GM12878 (cell line): ENCODE measurements around the gene GAD2. TPM values are rescaled to one million over a fixed set of nuclear protein-coding genes. Genes with fewer than 3 reads are reported as not detected.

Experiments used
- ATAC-seq: fragments of 200-7000 bp; cut with Tn5 transposase; 3 replicates; pipeline ENCODE4 v1.9.1; 2020; ENCODE audit warnings: mild to moderate bottlenecking, moderate library complexity
- BruUV-seq: library from RNA; stranded (reverse); fragments of 400-500 nt; replicated peaks from 2 replicates; lab custom pipeline; 2021; lab: Mats Ljungman, UMichigan
- CTCF ChIA-PET: fragments of 300-600 bp; sonication (Branson Sonifier 250); formaldehyde crosslinking; extraction: SDS; loops from one replicate; lab custom pipeline; 2021; ENCODE audit warnings: inconsistent platforms; lab: Yijun Ruan, JAX
- POLR2A ChIA-PET: fragments of 350-600 bp; formaldehyde crosslinking; extraction: SDS; loops from one replicate; lab custom pipeline; 2021; ENCODE audit warnings: inconsistent platforms; lab: Charles Lee
- RAD21 ChIA-PET: fragments of 300-600 bp; sonication (Branson Sonifier 250); formaldehyde crosslinking; loops from one replicate; lab custom pipeline; 2023; ENCODE audit warnings: antibody characterized with exemption; ENCODE audit not compliant: unreplicated experiment; lab: Charles Lee
- SMC1A ChIA-PET: fragments of 300-600 bp; sonication (Branson Sonifier 250); formaldehyde crosslinking; loops from one replicate; lab custom pipeline; 2023; ENCODE audit not compliant: unreplicated experiment, uncharacterized antibody; lab: Charles Lee
- DNase-seq: peaks from one replicate; pipeline ENCODE4 v3.0.0-alpha.2; 2011; ENCODE audit warnings: low read depth, low spot score
- FAIRE-seq: peaks from 3 replicates; lab custom pipeline; 2011; peaks lifted over from hg19 to GRCh38; lab: Jason Lieb, UNC
- H2AFZ ChIP-seq: 2 replicates; pipeline ENCODE4 v1.6.0; 2011; ENCODE audit warnings: low read depth, low read length, control low read depth; ENCODE audit not compliant: control insufficient read depth
- H3K27ac ChIP-seq: 2 replicates; pipeline ENCODE4 v1.5.1; 2011; ENCODE audit warnings: control low read depth; ENCODE audit not compliant: control insufficient read depth, insufficient read depth
- H3K27me3 ChIP-seq, 2 experiments: replicated peaks in 1 of 2; 2 replicates each; pipeline versions ENCODE4 v1.6.0 to v1.6.1; 2011; ENCODE audit warnings: low read length in 1 of 2; ENCODE audit not compliant: control insufficient read depth in 2 of 2, insufficient read depth in 2 of 2
- H3K36me3 ChIP-seq, 2 experiments: 2 replicates each; pipeline ENCODE4 v1.5.1; 2011; ENCODE audit warnings: low read length in 1 of 2; ENCODE audit not compliant: control insufficient read depth in 2 of 2, insufficient read depth in 2 of 2
- H3K4me1 ChIP-seq: 2 replicates; pipeline ENCODE4 v1.6.1; 2011; ENCODE audit warnings: mild to moderate bottlenecking, low read length, moderate library complexity, mixed read lengths; ENCODE audit not compliant: control insufficient read depth, insufficient read depth
- H3K4me2 ChIP-seq: 2 replicates; pipeline ENCODE4 v1.6.0; 2011; ENCODE audit warnings: control low read depth; ENCODE audit not compliant: control insufficient read depth, insufficient read depth
- H3K4me3 ChIP-seq: fragments of 200-600 bp; sonication (generic); 2 replicates; pipeline ENCODE4 v1.5.1; 2016
- H3K79me2 ChIP-seq: 2 replicates; pipeline ENCODE4 v1.6.0; 2011; ENCODE audit warnings: low read length; ENCODE audit not compliant: control insufficient read depth, insufficient read depth
- H3K9ac ChIP-seq: 2 replicates; pipeline ENCODE4 v1.8.0; 2011; ENCODE audit warnings: low read length, control low read depth, mixed read lengths; ENCODE audit not compliant: control insufficient read depth, insufficient read depth
- H3K9me3 ChIP-seq: replicated peaks from 3 replicates; pipeline ENCODE4 v1.5.1; 2011; ENCODE audit warnings: mild to moderate bottlenecking, low read length; ENCODE audit not compliant: control insufficient read depth, insufficient read depth
- H4K20me1 ChIP-seq: 2 replicates; pipeline ENCODE4 v1.6.0; 2011; ENCODE audit not compliant: control insufficient read depth, insufficient read depth
- BMI1 ChIP-seq: fragments of 450-650 bp; IDR thresholded peaks from 2 replicates; pipeline ENCODE4 v1.6.1; 2016; ENCODE audit warnings: mild to moderate bottlenecking, moderate library complexity, borderline replicate concordance
- CBX5 ChIP-seq: sonication (generic); IDR thresholded peaks from 2 replicates; pipeline ENCODE4 v1.6.1; 2016; ENCODE audit warnings: low read depth, moderate library complexity, mild to moderate bottlenecking, inconsistent platforms
- CHD4 ChIP-seq: fragments of 200-600 bp; sonication (generic); IDR thresholded peaks from 2 replicates; pipeline ENCODE4 v1.6.1; 2016; ENCODE audit warnings: mild to moderate bottlenecking
- CREB1 ChIP-seq: IDR thresholded peaks from 2 replicates; pipeline ENCODE4 v1.6.1; 2012; ENCODE audit warnings: low read depth, mild to moderate bottlenecking, inconsistent platforms
- EED ChIP-seq: sonication (generic); IDR thresholded peaks from 2 replicates; pipeline ENCODE4 v1.6.1; 2016; ENCODE audit warnings: antibody characterized with exemption, low read depth
- HDAC2 ChIP-seq: fragments of 200-600 bp; sonication (generic); IDR thresholded peaks from 2 replicates; pipeline ENCODE4 v1.6.1; 2017
- MEF2A ChIP-seq: IDR thresholded peaks from 2 replicates; pipeline ENCODE4 v1.6.1; 2011; ENCODE audit warnings: low read depth, mild to moderate bottlenecking, low read length, moderate library complexity; ENCODE audit not compliant: insufficient read depth
- MTA3 ChIP-seq: IDR thresholded peaks from 2 replicates; pipeline ENCODE4 v1.6.1; 2012; ENCODE audit warnings: low read length, inconsistent platforms, borderline replicate concordance
- MYC ChIP-seq: IDR thresholded peaks from 2 replicates; pipeline ENCODE4 v1.6.1; 2011; ENCODE audit warnings: mild to moderate bottlenecking, low read length, moderate library complexity, inconsistent platforms; ENCODE audit not compliant: insufficient read depth, insufficient replicate concordance, insufficient read length, severe bottlenecking
- PAX5 ChIP-seq: IDR thresholded peaks from 2 replicates; pipeline ENCODE4 v1.6.1; 2011; ENCODE audit warnings: low read depth, low read length, borderline replicate concordance
- RUNX3 ChIP-seq: IDR thresholded peaks from 2 replicates; pipeline ENCODE4 v1.6.1; 2012; ENCODE audit warnings: low read length, inconsistent platforms
- SIX5 ChIP-seq: IDR thresholded peaks from 2 replicates; pipeline ENCODE4 v1.6.1; 2011; ENCODE audit warnings: mild to moderate bottlenecking, low read depth, low read length, moderate library complexity; ENCODE audit not compliant: severe bottlenecking
- STAT1 ChIP-seq: fragments of 450-650 bp; conservative IDR thresholded peaks from 2 replicates; pipeline ENCODE4 v1.6.1; 2014; ENCODE audit warnings: antibody characterized with exemption, mild to moderate bottlenecking
- ZNF384 ChIP-seq: IDR thresholded peaks from 2 replicates; pipeline ENCODE4 v1.6.1; 2012; ENCODE audit warnings: low read depth, mild to moderate bottlenecking, low read length, improper control_type of control experiment, borderline replicate concordance
- ZSCAN29 ChIP-seq: fragments of 450-650 bp; IDR thresholded peaks from 2 replicates; pipeline ENCODE4 v1.6.1; 2017; ENCODE audit warnings: mild to moderate bottlenecking, moderate library complexity
- WGBS: methylation state at CpG from one replicate; pipeline ENCODE4 v1.1.6; 2016; ENCODE audit warnings: low lambda C conversion rate; ENCODE audit not compliant: insufficient replicate concordance, insufficient coverage; ENCODE audit errors: missing lambda C conversion rate; 5-methylcytosine and 5-hydroxymethylcytosine counted together
- in situ Hi-C: fragments of 300-500 bp; cut with MboI; formaldehyde crosslinking; loops from 9 replicates; pipeline ENCODE4 v1.14.3; 2018; ENCODE audit warnings: mixed read lengths
- intact Hi-C: fragments of 100-400 bp; cut with micrococcal nuclease; formaldehyde crosslinking; loops from one replicate; pipeline ENCODE4 v1.14.2; 2022; ENCODE audit not compliant: unreplicated experiment
- polyA plus RNA-seq, 11 experiments: library from polyadenylated mRNA; depleted of rRNA in 4 of 11; unstranded in 6 of 11; stranded (reverse) in 5 of 11; fragments of >200 nt; fragmentation: Nextera tagmentation in 4 of 11; fragmentation: Illumina TruSeq in 1 of 11; extraction: Ambion mirVana in 4 of 11; extraction: Trizol in 1 of 11; gene quantifications; 1 replicate in 1 of 11; 2 replicates in 10 of 11; pipeline versions ENCODE4 v1.2.1 to v1.2.3, GENCODE V29; 2011 to 2016; ENCODE audit warnings: inconsistent platforms in 2 of 11, missing spikeins in 2 of 11, low read depth in 1 of 11
- total RNA-seq, 4 experiments: library from RNA; depleted of rRNA in 3 of 4; stranded (reverse); fragments of >200 nt in 3 of 4; fragmentation: Illumina TruSeq in 1 of 4; extraction: Trizol in 1 of 4; gene quantifications; 2 replicates each; pipeline versions ENCODE4 v1.2.1 to v1.2.3, GENCODE V29; 2013 to 2021
- TF ChIP-seq, protein P1 (sequence below): IDR thresholded peaks from 2 replicates; pipeline ENCODE4 v1.6.1; 2011; ENCODE audit warnings: mild to moderate bottlenecking, low read depth, low read length, moderate library complexity; ENCODE audit not compliant: insufficient replicate concordance
- TF ChIP-seq, protein P2 (sequence below): fragments of 450-650 bp; IDR thresholded peaks from 2 replicates; pipeline ENCODE4 v1.6.1; 2014; ENCODE audit warnings: mild to moderate bottlenecking
- TF ChIP-seq, protein P3 (sequence below), 3 experiments: IDR thresholded peaks in 2 of 3; conservative IDR thresholded peaks in 1 of 3; 2 replicates each; pipeline ENCODE4 v1.5.1; 2011; ENCODE audit warnings: low read depth in 3 of 3, low read length in 3 of 3, mild to moderate bottlenecking in 3 of 3, control low read depth in 2 of 3, moderate library complexity in 2 of 3, inconsistent platforms in 1 of 3, mixed read lengths in 1 of 3; ENCODE audit not compliant: control insufficient read depth in 2 of 3, insufficient read depth in 1 of 3; ENCODE audit errors: extremely low read depth in 1 of 3
- TF ChIP-seq, protein P4 (sequence below): fragments of 450-650 bp; IDR thresholded peaks from 2 replicates; pipeline ENCODE4 v1.6.1; 2016; ENCODE audit warnings: mild to moderate bottlenecking
- TF ChIP-seq, protein P5 (sequence below): IDR thresholded peaks from 2 replicates; pipeline ENCODE4 v1.6.1; 2011; ENCODE audit warnings: borderline replicate concordance, low read depth, mild to moderate bottlenecking, moderate library complexity, mixed read lengths, low read length; ENCODE audit not compliant: insufficient read depth; ENCODE audit errors: extremely low read length

The GAD2 gene
- total and polyA plus RNA-seq, 10 of the 15 experiments (the other 5 are each of a cell fraction or from before 2014, with no cell fraction given), result not detected

GRCh38 chr10:26214004-26214403 lies 2.6 kb upstream of the GAD2 start:
- Histone ChIP-seq H3K36me3 (no peaks in the 10 kb centered on the region), H3K4me2 (no peak overlapping the region), H3K27me3 (peaks cover 13 to 33% of the 10 kb centered on the region in 2 experiments), H3K4me3 (no peak overlapping the region), H3K79me2 (no peaks in the 10 kb centered on the region), H3K9me3 (no peaks in the 10 kb centered on the region), H3K27ac (no peak overlapping the region), H4K20me1 (no peaks in the 10 kb centered on the region), H2AFZ (no peak overlapping the region), H3K4me1 (no peaks in the 10 kb centered on the region), H3K9ac (no peak overlapping the region)
- SMC1A ChIA-PET, result no interaction called here
- no peak for DNase-seq
- RAD21 ChIA-PET, result no interaction called here
- CTCF ChIA-PET, result no interaction called here
- no peak for FAIRE-seq
- intact Hi-C loops (no loop called here), in situ Hi-C loops (no loop called here)
- WGBS, result 0% methylated on average over 7 of the region's 7 CpGs
- POLR2A ChIA-PET, result no interaction called here
- TF ChIP-seq, protein P1, sequence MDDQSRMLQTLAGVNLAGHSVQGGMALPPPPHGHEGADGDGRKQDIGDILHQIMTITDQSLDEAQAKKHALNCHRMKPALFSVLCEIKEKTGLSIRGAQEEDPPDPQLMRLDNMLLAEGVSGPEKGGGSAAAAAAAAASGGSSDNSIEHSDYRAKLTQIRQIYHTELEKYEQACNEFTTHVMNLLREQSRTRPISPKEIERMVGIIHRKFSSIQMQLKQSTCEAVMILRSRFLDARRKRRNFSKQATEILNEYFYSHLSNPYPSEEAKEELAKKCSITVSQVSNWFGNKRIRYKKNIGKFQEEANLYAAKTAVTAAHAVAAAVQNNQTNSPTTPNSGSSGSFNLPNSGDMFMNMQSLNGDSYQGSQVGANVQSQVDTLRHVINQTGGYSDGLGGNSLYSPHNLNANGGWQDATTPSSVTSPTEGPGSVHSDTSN, result no peak
- TF ChIP-seq, protein P2, sequence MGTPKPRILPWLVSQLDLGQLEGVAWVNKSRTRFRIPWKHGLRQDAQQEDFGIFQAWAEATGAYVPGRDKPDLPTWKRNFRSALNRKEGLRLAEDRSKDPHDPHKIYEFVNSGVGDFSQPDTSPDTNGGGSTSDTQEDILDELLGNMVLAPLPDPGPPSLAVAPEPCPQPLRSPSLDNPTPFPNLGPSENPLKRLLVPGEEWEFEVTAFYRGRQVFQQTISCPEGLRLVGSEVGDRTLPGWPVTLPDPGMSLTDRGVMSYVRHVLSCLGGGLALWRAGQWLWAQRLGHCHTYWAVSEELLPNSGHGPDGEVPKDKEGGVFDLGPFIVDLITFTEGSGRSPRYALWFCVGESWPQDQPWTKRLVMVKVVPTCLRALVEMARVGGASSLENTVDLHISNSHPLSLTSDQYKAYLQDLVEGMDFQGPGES, result no peak
- TF ChIP-seq, protein P3, sequence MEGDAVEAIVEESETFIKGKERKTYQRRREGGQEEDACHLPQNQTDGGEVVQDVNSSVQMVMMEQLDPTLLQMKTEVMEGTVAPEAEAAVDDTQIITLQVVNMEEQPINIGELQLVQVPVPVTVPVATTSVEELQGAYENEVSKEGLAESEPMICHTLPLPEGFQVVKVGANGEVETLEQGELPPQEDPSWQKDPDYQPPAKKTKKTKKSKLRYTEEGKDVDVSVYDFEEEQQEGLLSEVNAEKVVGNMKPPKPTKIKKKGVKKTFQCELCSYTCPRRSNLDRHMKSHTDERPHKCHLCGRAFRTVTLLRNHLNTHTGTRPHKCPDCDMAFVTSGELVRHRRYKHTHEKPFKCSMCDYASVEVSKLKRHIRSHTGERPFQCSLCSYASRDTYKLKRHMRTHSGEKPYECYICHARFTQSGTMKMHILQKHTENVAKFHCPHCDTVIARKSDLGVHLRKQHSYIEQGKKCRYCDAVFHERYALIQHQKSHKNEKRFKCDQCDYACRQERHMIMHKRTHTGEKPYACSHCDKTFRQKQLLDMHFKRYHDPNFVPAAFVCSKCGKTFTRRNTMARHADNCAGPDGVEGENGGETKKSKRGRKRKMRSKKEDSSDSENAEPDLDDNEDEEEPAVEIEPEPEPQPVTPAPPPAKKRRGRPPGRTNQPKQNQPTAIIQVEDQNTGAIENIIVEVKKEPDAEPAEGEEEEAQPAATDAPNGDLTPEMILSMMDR (IDR thresholded peaks at IDR 0.05 in 2 of 3, conservative IDR thresholded peaks at IDR 0.05 in 1 of 3; ENCODE audit: control insufficient read depth in 2 of 3, extremely low read depth in 1 of 3, insufficient read depth in 1 of 3, low read depth in 3 of 3, low read length in 3 of 3), result no peak
- TF ChIP-seq MTA3 (no peak), MEF2A (no peak), EED (no peak), HDAC2 (no peak), CHD4 (no peak), ZSCAN29 (no peak), ZNF384 (no peak), BMI1 (no peak), CREB1 (no peak), PAX5 (no peak), MYC (no peak), STAT1 (no peak), CBX5 (no peak), SIX5 (no peak), RUNX3 (no peak)
- TF ChIP-seq, protein P4, sequence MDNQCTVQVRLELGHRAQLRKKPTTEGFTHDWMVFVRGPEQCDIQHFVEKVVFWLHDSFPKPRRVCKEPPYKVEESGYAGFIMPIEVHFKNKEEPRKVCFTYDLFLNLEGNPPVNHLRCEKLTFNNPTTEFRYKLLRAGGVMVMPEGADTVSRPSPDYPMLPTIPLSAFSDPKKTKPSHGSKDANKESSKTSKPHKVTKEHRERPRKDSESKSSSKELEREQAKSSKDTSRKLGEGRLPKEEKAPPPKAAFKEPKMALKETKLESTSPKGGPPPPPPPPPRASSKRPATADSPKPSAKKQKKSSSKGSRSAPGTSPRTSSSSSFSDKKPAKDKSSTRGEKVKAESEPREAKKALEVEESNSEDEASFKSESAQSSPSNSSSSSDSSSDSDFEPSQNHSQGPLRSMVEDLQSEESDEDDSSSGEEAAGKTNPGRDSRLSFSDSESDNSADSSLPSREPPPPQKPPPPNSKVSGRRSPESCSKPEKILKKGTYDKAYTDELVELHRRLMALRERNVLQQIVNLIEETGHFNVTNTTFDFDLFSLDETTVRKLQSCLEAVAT, result no peak
- TF ChIP-seq, protein P5, sequence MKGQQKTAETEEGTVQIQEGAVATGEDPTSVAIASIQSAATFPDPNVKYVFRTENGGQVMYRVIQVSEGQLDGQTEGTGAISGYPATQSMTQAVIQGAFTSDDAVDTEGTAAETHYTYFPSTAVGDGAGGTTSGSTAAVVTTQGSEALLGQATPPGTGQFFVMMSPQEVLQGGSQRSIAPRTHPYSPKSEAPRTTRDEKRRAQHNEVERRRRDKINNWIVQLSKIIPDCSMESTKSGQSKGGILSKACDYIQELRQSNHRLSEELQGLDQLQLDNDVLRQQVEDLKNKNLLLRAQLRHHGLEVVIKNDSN, result no peak
- no TSS peak for BruUV-seq
- no peak for ATAC-seq
